Muscle of leg (tissue), 11 donors: Measurements from ENCODE around the gene KRTAP12-1. TPM values are rescaled to one million over a fixed set of nuclear protein-coding genes. Genes with fewer than 3 reads are reported as not detected.
A peak's percentile ranks its signal among the peaks of the same experiment; 100 is the strongest.
"Not testable (repeated sequence)": the region's sequence is repeated elsewhere in the genome, so short reads cannot be mapped to it uniquely, and the experiment has no call there.

ENCODE experiments used
- DNase-seq: peaks from one replicate; pipeline ENCODE4 v3.0.0; 2013
- H3K27ac ChIP-seq: one replicate; pipeline ENCODE4 v1.5.1; 2013; ENCODE audit warnings: mild to moderate bottlenecking, low read length, control low read depth
- H3K27me3 ChIP-seq: one replicate; pipeline ENCODE4 v1.6.1; 2013; ENCODE audit warnings: low read length; ENCODE audit not compliant: control insufficient read depth, insufficient read depth
- H3K36me3 ChIP-seq: one replicate; pipeline ENCODE4 v1.6.1; 2013; ENCODE audit warnings: low read length; ENCODE audit not compliant: control insufficient read depth, insufficient read depth
- H3K4me1 ChIP-seq: one replicate; pipeline ENCODE4 v1.6.1; 2013; ENCODE audit warnings: low read length; ENCODE audit not compliant: control insufficient read depth, insufficient read depth
- H3K4me3 ChIP-seq: one replicate; pipeline ENCODE4 v1.5.1; 2013; ENCODE audit warnings: low read length, control low read depth
- H3K9me3 ChIP-seq: replicated peaks from 2 replicates; pipeline ENCODE4 v1.6.1; 2013; ENCODE audit warnings: low read depth, low read length; ENCODE audit not compliant: control insufficient read depth
- WGBS: methylation state at CpG from one replicate; pipeline ENCODE4 v1.1.5; 2013; ENCODE audit warnings: missing lambda C conversion rate; ENCODE audit not compliant: insufficient coverage; 5-methylcytosine and 5-hydroxymethylcytosine counted together
- polyA plus RNA-seq, 8 donors: library from polyadenylated mRNA; unstranded; fragments of 120-200 nt; gene quantifications; one replicate each; pipeline versions ENCODE4 v1.2.1 to v1.2.3, GENCODE V29; 2013; ENCODE audit warnings: inconsistent platforms in 1 of 8, low replicate concordance in 1 of 8; ENCODE audit not compliant: insufficient read length in 8 of 8, insufficient read depth in 1 of 8
- total RNA-seq: library from RNA; stranded (reverse); fragments of 120-200 nt; gene quantifications from one replicate; pipeline ENCODE4 v1.2.4, GENCODE V29; 2013

KRTAP12-1 gene
- total and polyA plus RNA-seq, 9 donors, result not detected

DNA sequence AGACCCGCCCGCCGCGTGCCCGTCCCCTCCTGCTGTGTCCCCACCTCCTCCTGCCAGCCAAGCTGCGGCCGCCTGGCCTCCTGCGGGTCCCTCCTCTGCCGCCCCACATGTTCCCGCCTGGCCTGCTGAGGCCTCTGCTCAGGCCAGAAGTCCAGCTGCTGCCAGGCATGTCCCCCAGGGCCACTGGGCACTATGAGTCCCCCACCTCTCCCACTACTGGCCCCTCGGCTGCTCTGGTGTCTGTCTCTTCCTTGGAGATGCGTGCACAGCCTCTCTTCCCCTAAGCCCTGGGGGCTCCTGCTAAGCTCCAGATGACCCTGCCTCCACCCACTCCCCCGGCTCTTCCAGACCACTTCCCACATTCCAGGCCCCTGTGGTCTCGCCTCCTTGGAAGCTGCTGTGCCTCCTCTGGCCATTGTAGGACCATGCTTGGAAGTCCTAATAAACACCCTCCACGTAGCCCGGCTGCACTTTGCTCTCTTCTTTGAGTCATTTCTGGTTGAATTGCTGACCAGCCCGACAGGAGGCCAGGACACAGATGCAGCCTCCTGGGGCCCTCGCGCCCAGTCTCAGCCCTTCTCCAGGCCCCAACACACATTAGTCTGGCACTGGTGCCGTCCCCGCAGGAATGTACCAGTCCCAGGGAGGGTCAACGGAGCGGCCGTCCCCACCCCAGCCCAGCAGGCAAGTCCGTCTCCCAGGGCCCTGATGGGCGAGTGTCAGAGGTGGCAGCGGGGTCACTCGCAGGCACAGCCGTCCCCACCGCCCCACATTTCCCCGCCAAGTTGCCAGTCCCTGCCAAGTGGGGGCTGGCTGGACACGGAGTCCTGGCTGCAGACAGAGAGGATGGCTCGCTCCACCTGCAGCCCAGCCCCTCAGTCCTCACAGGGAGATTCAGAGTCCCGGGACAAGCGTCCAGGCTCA, 16.1 kb upstream of the KRTAP12-1 start:
- Histone ChIP-seq H3K27me3 (peaks cover 69% of the 10 kb centered on the region), H3K27ac (no peak overlapping the region), H3K4me1 (peaks cover 4% of the 10 kb centered on the region), H3K36me3 (no peaks in the 10 kb centered on the region), H3K4me3 (no peak overlapping the region), H3K9me3 (peaks cover under 1% of the 10 kb centered on the region)
- DNase-seq, result no peak
- 24% methylated on average over 35 of the region's 35 CpGs for WGBS

- 30% methylated on average over 10 of the region's 21 CpGs for WGBS
- not testable (repeated sequence) for H3K4me3 ChIP-seq, H3K36me3 ChIP-seq
Measured at GRCh38 chr21:44697172-44697810, 15.3 kb upstream of the KRTAP12-1 start, which contains the start of gene KRTAP10-12. TSS of gene KRTAP10-12 (plus strand) at chr21:44697172. CDS start at chr21:44697202, 30 bp downstream.

DNA sequence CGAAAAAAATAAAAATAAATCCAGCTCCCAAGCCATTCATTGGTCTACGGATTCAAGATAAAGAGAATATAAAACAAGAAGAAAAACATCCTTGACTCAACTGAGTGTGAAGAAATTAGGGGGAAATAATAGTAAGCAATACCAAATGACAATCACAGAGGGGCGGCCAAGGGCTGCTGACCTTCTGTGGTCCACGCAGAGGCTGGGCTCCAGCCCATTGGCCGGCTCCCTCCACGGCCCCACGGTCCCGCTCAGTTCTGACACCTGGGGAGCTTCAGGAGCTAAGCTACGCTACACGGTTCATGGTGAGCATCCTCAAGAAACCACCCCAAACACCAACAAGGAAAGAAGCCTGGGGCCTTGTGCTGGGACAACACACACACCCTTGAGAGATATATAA, 14.6 kb upstream of the KRTAP12-1 start:
- 42% methylated on average over 4 of the region's 10 CpGs for WGBS
- Histone ChIP-seq H3K27ac (no peak overlapping the region), H3K27me3 (peaks cover 54% of the 10 kb centered on the region)

More at GRCh38 chr21:44697172-44697810, 15.3 kb upstream of the KRTAP12-1 start, which contains the start of gene KRTAP10-12:
- H3K9me3 ChIP-seq, H3K27ac ChIP-seq, DNase-seq, H3K4me1 ChIP-seq: not testable (repeated sequence)
- peaks cover 61% of the 10 kb centered on the region for H3K27me3 ChIP-seq

GRCh38 chr21:44695641-44696040, 13.7 kb upstream of the KRTAP12-1 start:
- Histone ChIP-seq H3K27me3 (peaks cover 44% of the 10 kb centered on the region), H3K9me3 (peaks cover 8% of the 10 kb centered on the region), H3K4me3 (no peak overlapping the region), H3K27ac (no peak overlapping the region), H3K36me3 (no peaks in the 10 kb centered on the region), H3K4me1 (peaks cover 4% of the 10 kb centered on the region)
- DNase-seq, result no peak
- 82% methylated on average over 7 of the region's 8 CpGs for WGBS

More for the DNA sequence above, 14.6 kb upstream of the KRTAP12-1 start:
- no peaks in the 10 kb centered on the region for H3K36me3 ChIP-seq
- DNase-seq, result no peak
- no peak overlapping the region for H3K4me3 ChIP-seq
- H3K4me1 ChIP-seq, result peaks cover 4% of the 10 kb centered on the region
- H3K9me3 ChIP-seq, result peaks cover 8% of the 10 kb centered on the region

DNA sequence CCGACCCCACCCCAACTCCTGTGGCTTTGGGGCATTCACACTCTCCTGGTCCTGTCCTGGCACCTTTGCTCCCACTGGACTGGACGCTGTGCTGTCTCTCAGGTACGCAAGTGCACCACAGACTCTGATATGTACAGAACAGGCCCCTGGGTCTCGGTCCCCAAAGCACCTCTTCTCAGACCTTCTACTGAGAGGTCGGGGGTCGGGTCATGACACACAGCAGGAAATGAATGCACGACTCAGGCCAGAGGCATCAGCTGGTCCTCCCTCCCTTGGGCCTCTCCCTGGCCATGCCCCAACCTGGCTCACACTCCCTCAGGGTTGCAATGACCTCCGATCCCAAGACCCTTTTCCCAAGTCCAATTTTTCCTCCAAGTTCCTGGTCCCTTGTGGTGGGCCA, 13.2 kb upstream of the KRTAP12-1 start:
- H3K36me3 ChIP-seq, result no peaks in the 10 kb centered on the region
- WGBS, result 64% methylated on average over 6 of the region's 8 CpGs
- H3K27ac ChIP-seq, result no peak overlapping the region
- no peak for DNase-seq
- peaks cover 8% of the 10 kb centered on the region for H3K9me3 ChIP-seq
- H3K4me1 ChIP-seq, result peaks cover 4% of the 10 kb centered on the region
- peaks cover 40% of the 10 kb centered on the region for H3K27me3 ChIP-seq
- H3K4me3 ChIP-seq, result no peak overlapping the region

DNA sequence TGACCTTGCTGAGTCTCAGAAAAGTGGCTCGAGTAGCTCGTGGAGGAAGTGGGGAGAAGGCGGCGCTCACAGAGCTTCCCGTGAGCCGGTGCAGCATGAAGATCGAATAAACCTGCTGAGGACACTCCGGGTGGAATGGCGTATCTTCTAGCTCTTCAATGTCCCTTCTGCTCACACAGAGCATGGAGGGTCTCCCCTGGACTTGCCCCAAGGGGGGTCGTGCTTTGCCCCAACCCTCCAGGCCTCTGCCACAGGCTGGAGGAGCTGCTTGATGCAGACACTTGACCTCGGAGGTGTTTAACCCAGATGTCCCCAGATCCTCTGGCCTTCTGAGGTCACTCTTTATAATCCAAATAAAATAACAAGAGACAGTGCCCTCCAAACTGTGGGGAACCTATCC, 12.8 kb upstream of the KRTAP12-1 start:
- H3K9me3 ChIP-seq, result peaks cover 8% of the 10 kb centered on the region
- H3K27me3 ChIP-seq, result peaks cover 36% of the 10 kb centered on the region
- WGBS, result 72% methylated on average over 11 of the region's 11 CpGs

GRCh38 chr21:44692798-44693512, 11.0 kb upstream of the KRTAP12-1 start:
- Histone ChIP-seq H3K36me3 (no peaks in the 10 kb centered on the region), H3K9me3 (peaks cover 8% of the 10 kb centered on the region), H3K27me3 (peaks cover 30% of the 10 kb centered on the region), H3K4me3 (no peak overlapping the region), H3K27ac (no peak overlapping the region), H3K4me1 (peaks cover 3% of the 10 kb centered on the region)
- DNase-seq, result no peak
- no CpG with 5 or more reads among the region's 2 CpGs for WGBS

More for the DNA sequence above, 12.8 kb upstream of the KRTAP12-1 start:
- DNase-seq, result no peak
- no peak overlapping the region for H3K4me3 ChIP-seq
- no peaks in the 10 kb centered on the region for H3K36me3 ChIP-seq
- peaks cover 4% of the 10 kb centered on the region for H3K4me1 ChIP-seq
- H3K27ac ChIP-seq, result no peak overlapping the region

DNA sequence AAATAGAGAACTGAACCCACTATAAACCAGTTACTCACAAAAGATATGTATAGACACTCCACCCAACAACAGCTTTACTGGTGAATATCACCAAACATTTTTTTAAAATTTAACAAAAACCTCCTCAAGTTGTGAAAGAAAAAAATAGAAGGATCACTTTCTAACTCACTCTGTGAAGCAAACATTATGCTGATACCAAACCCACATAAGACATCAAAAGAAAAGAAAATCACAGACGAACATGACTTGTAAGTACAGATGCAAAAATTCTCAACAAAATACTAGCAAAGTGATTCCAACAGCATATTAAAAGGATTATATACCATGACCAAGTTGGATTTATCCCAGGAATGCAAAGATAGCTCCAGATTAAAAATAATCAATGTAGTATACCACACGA, 9.7 kb upstream of the KRTAP12-1 start:
- H3K27me3 ChIP-seq, result peaks cover 29% of the 10 kb centered on the region
- no peak overlapping the region for H3K4me3 ChIP-seq
- H3K9me3 ChIP-seq, result peaks cover 8% of the 10 kb centered on the region
- WGBS, result no CpG with 5 or more reads among the region's 2 CpGs
- H3K36me3 ChIP-seq, result no peaks in the 10 kb centered on the region
- peaks cover 11% of the 10 kb centered on the region for H3K4me1 ChIP-seq
- DNase-seq, result no peak
- no peak overlapping the region for H3K27ac ChIP-seq

GRCh38 chr21:44689740-44690139, 7.8 kb upstream of the KRTAP12-1 start:
- not testable (repeated sequence) for DNase-seq, H3K9me3 ChIP-seq, H3K4me3 ChIP-seq, H3K36me3 ChIP-seq, H3K27ac ChIP-seq
- Histone ChIP-seq H3K4me1 (peaks cover 13% of the 10 kb centered on the region), H3K27me3 (peaks cover 33% of the 10 kb centered on the region)
- 100% methylated on average over 2 of the region's 3 CpGs for WGBS

DNA sequence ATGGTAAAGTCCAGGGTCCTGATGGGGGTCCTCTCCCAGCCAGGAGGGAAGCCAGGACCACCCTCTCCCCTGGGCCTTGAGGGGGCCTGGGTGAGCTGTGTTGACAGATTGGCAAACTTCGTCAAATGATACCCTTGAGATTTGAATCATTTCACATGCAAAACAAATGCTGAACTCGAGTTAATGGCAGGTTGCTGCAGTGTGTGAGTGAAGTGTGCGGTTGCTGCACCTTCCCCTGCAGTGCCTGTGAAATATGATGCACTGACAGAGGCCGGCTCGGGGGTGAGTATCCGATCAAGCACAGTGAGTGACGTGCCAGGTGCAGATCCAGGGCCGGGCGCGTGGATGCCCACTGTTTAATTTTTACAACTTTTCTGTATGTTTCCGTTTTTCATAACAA, 5.7 kb upstream of the KRTAP12-1 start:
- peaks cover 42% of the 10 kb centered on the region for H3K27me3 ChIP-seq
- H3K4me1 ChIP-seq, result peaks cover 13% of the 10 kb centered on the region
- no peak overlapping the region for H3K27ac ChIP-seq
- WGBS, result 33% methylated on average over 1 of the region's 11 CpGs
- peak; percentile 37 for DNase-seq
- peaks cover 4% of the 10 kb centered on the region for H3K9me3 ChIP-seq
- H3K36me3 ChIP-seq, result no peaks in the 10 kb centered on the region
- H3K4me3 ChIP-seq, result no peak overlapping the region
